ENCODE results near the gene USO1.
"Not testable (repeated sequence)": the region's sequence is repeated elsewhere in the genome, so short reads cannot be mapped to it uniquely, and the experiment has no call there.

USO1 gene

GRCh38 chr4:75715105-75715799 is 9.1 kb upstream of the USO1 start:
- DNase-seq: no peak

DNA sequence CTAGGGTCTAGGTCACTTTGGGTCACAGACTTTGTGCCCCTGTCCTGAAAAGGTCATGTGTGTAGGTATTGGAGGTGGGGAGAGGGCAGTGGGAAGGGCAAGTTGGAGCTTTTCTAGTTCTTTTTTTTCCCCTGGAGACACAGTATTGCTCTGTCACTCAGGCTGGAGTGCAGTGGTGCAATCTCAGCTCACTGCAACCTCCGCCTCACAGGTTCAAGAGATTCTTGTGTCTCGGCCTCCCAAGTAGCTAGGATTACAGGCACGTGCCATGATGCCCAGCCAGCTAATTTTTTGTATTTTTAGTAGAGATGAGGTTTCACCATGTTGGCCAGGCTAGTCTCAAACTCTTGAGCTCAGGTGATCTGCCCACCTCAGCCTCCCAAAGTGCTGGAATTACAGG is 8.3 kb upstream of the USO1 start:
- not testable (repeated sequence) for DNase-seq

GRCh38 chr4:75717408-75717807 is 7.0 kb upstream of the USO1 start:
- DNase-seq: no peak

DNA sequence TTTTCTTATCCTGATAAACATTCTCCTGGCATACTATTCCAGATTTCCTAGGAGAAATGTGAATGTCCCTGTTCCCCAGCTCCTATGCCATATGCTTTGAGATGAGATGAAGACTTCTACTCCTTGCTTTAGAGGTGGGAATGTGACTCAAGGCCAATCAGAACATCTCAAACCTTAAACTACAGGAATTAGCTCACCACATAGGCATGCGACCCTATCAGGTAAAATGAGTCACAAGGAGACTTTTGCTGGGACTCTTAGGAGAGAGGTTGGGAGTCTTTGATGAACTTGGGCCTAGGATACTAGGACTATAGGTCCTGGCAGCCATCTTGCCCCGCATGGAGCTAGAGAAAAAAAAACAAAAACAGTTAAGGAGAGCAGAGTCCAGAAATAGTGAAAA is 5.8 kb upstream of the USO1 start:
- no peak for DNase-seq

GRCh38 chr4:75722417-75722816 is 2.0 kb upstream of the USO1 start:
- DNase-seq: no peak

DNA sequence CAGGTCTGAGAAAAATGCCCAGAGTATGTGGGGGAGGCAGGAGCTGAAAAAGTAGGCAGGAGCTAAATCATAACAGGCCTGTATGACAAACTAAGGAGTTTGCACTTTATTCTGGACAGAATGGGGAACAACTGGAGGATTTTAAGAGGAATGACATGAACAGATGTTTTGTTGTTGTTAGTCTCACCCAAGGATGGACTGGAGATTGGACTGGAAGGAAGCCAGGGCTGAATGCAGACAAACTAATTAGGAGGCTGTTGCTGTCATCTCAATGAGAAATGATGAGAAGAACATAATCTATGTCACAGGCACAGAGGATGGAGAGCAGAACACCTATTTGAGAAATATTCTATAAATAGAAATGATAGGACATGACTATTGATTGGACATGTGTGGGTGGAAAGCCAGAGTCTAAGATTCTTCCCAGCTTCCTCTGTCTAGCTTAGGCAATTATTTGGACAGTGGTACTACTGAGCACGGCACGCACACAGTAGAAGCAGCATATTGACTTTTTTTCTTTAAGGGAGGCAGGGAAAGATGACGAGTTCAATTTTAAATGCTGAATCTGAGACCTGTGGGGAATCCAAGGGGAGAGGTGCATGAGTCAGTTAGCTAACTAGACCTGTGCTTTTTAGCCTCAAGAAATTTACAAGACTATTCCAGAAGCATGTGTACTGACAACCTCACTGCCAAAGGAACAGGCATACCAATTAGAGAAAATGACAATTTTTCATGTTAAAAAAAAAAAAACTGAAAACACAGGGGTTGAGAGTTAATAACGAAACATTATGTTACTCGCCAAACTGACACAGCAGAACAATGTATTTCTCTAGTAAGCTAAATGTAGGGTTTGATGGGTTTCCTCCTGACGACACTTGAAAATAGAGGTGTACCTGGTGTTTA is 963 bp upstream of the USO1 start:
- DNase-seq: peak; percentile 39 to 54 (median 47)

GRCh38 chr4:75724867-75725724 is 719 bp downstream of the USO1 start:
- peak; percentile 84 to 92 (median 89) for DNase-seq

DNA sequence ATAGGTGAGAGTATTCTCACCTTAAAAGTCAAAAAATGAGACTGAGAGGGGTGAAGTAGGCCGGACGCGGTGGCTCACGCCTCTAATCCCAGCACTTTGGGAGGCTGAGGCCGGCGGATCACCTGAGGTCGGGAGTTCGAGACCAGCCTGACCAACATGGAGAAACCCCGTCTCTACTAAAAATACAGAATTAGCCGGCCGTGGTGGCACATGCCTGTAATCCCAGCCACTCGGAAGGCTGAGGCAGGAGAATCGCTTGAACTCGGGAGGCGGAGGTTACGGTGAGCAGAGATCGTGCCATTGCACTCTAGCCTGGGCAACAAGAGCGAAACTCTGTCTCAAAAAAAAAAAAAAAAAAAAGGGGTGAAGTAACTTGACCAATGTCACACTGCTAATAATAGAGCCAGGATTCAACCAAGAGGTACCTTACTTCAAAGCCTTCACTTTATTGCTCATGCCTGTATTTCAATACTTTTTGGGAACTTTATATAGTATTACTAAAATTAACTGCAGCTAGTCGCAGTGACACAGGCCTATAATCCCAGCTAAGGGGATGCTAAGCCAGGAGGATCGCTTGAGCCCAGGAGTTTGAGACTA is 1.7 kb downstream of the USO1 start:
- DNase-seq: not testable (repeated sequence)

- no peak for DNase-seq
These were observed 2.2 kb downstream of the USO1 start for GRCh38 chr4:75726577-75726976.

DNA sequence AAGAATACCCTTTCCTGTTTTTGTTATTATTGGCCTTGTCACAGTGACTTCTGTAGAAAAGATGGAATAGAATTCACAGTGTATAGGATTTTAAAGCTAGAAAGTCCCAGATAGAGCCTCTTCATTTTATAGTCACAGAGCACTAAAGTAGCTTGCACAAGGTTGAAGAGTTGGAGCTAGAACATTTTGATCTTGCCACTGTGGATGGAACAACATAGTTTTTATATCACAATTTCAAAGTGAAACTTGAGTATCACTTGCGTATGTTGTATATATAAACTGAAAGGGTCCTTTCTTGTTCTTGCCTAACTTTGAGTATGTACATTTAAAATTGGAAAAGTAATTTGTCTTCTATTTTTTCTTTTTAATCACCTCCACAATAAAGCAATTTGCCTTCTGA is 2.7 kb downstream of the USO1 start:
- DNase-seq: no peak

DNA sequence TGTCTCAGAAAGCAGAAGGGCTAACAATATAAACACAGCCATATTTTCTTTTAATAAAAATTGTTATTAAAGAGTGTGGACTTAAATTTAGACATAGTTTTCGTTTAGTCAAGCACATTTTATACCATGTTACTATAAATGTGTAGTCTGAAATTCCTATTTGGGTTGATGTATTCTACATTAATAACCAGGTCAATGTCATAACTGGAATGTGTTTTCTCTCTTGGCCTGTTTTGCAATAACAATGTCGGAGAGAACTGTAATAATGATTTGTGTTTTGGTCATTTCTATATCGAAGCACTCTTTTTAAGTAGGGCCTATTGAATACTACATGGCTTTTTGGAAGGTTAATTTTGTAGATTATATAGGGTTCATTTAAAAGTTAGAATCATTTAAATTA is 5.5 kb downstream of the USO1 start:
- DNase-seq: no peak

DNA sequence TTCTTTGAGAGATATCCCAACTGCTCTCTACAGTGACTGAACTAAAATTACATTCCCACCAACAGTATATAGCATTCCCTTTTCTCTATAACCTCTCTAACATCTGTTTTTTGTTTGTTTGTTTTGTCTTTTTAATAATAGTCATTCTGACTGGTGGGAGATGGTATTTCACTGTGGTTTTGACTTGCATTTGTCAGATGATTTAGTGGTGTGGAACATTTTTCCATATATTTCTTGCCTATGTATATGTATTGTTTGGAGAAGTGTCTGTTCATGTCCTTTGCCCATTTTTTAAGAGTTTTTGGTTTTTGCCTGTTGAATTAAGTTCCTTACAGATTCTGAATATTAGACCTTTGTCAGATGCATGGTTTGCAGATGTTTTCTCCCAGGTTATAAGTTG is 9.0 kb downstream of the USO1 start:
- no peak for DNase-seq

GRCh38 chr4:75735525-75735924 is 11.1 kb downstream of the USO1 start:
- no peak for DNase-seq

- DNase-seq: no peak
These were observed 12.5 kb downstream of the USO1 start for GRCh38 chr4:75736862-75737261.

GRCh38 chr4:75737398-75737797 is 13.0 kb downstream of the USO1 start:
- no peak for DNase-seq

DNA sequence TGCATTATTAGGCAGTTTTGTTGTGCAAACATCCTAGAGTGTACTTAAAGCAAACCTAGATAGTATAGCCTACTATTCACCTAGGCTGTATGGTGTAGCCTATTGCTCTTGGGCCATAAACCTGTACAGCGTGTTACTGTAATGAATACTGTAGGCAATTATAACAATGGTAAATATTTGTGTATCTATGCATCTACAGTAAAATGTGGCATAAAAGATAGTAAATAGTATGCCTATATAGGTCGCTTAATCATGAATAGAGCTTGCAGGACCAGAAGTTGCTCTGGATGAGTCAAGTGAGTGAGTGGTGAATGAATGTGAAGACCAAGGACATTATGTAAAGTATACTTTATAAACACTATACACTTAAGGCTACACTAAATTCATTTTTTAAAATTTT is 16.6 kb downstream of the USO1 start:
- no peak for DNase-seq

DNA sequence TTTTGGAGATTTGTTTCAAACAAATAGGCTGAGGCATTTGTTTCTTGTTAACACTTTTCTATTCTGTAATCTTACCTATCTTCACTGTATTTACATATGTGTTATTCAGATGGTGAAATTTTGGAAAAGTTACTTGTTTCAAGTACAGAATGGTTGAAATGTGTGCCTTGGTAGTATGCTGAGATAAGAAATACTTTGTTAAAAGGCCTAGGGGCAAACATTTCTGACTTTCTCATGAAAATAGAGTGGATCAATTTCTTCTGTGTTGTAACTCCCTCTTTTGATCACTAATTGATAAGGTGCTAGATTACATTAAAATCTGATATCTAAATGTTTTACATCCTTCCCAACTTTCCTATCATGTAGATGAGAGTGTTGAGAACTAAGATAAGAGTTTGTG is 18.1 kb downstream of the USO1 start:
- no peak for DNase-seq

- peak; percentile 80 to 93 (median 90) for DNase-seq
These were observed 20.8 kb downstream of the USO1 start for GRCh38 chr4:75745161-75745560.

DNA sequence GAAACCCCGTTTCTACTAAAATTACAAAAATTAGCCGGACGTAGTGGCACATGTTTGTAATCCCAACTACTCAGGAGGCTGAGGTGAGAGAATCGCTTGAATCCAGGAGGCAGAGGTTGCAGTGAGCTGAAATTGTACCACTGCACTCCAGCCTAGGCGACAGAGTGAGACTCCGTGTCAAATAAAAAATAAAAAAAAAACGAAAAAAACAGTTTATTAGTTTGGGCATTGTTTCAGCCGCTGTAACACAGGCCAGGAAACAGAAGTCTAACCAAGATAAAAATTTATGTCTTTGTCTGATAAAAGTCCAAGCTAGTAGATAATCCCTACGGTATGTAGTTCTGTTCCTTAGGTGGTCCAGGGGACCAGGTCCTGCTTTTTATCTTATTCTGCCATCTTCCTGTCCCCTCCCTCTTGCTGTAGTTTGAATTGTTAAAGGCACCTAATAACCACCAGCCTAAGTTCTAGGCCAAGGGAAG is 21.4 kb downstream of the USO1 start:
- DNase-seq: no peak

DNA sequence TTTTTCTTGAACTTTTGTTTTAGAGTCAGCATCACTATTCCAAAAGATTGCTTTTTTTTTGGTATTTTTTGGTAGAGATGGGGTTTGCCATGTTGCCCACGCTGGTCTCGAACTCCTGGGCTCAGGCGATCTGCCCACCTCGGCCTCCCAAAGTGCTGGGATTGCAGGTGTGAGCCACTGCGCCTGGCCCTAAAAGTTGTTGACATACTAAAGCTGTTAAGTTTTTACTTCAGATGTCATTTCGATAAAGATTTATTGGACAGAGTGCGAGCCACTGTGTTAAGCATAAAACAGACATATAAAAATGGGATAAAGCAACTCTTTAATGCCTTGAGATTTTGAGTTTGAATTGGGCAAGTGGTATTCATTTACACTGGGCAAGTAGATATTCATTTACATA is 28.3 kb downstream of the USO1 start:
- no peak for DNase-seq

DNA sequence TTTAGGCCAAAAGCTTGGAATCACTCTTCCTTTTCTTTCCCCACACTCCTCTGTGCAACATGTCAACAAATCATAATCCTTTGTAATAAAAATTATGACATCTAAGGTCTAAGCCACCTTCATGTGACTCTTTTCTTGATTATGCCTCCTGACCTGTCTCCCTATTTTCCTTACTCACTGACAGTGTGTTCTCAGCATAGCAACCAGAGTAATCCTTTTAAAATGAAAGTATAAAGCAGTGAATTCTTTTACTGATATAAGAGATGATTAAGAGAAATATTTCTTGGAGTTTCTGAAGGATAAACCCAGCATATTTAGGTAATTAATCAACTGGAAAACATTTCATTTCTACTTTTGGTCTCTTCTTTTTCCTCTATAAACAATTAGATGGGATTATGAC is 44.7 kb downstream of the USO1 start:
- no peak for DNase-seq

GRCh38 chr4:75771607-75772006 is 47.2 kb downstream of the USO1 start:
- no peak for DNase-seq

GRCh38 chr4:75777589-75777988 is 53.2 kb downstream of the USO1 start:
- no peak for DNase-seq

Measured in suppressor macrophage treated with lipopolysaccharide for 1 hour (primary cell).